Measurements from ENCODE around the gene SLC19A1. TPM values are rescaled to one million over a fixed set of nuclear protein-coding genes. Genes with fewer than 3 reads are reported as not detected.

The SLC19A1 gene
- total and polyA plus RNA-seq, 4 donors, result 8.4 to 28.0 (median 13.0) TPM

DNA sequence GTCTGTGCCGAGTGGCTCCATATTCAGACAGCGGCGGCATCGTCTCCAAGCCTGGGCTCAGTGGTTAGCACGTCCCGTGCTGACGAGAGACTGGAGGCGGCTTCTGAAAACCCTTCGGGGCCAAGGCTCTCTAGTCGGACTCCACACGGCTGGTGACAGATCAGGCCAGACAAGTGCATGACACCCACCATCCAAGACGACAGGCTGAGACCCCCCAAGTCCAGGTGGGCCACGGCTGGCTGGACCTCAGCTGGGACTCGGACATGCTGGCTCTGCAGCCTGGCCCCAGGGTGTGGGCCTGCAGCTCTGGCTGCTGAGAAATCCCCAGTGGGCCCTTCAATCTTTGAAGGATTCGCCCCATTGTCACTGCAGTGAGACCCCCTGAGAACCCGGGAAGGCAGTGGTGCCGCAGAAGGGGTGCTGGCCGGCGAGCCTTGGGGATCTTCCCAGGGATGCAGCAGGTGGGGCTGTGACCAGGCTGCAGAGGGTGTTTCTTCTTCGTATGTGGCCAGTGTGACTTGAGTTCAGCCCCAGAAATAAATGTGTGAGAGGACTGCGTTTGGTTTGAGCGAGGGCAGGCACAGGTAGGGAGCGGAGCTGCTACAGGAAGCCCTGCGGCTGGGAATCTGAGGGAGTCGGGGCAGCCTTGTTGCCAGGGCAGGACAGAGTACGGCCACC is 15.9 kb upstream of the SLC19A1 start:
- Histone ChIP-seq H3K27me3 (ENCODE audit: control insufficient read depth in 4 of 4, insufficient read depth in 4 of 4, low read length in 3 of 4) (peaks cover 0 to 8% (median 1%) of the 10 kb centered on the region in 4 donors), H3K4me1 (ENCODE audit: control insufficient read depth in 4 of 4, insufficient read depth in 4 of 4, low read length in 3 of 4) (peaks cover 0 to 11% (median 6%) of the 10 kb centered on the region in 4 donors), H3K4me3 (ENCODE audit: low read depth in 1 of 3, low read length in 3 of 3) (no peak overlapping the region), H3K36me3 (ENCODE audit: control insufficient read depth in 4 of 4, insufficient read depth in 3 of 4, low read depth in 1 of 4, low read length in 3 of 4) (no peaks in the 10 kb centered on the region), H3K9ac (ENCODE audit: low read depth in 1 of 2, low read length in 2 of 2) (no peak overlapping the region), H3K27ac (ENCODE audit: low read depth in 1 of 2, low read length in 2 of 2) (no peak overlapping the region), H3K9me3 (ENCODE audit: control insufficient read depth in 4 of 4, low read length in 3 of 4) (no peaks in the 10 kb centered on the region)
- no peak for TF ChIP-seq YY1 (IDR thresholded peaks at IDR 0.05)
- TF ChIP-seq, protein P1, sequence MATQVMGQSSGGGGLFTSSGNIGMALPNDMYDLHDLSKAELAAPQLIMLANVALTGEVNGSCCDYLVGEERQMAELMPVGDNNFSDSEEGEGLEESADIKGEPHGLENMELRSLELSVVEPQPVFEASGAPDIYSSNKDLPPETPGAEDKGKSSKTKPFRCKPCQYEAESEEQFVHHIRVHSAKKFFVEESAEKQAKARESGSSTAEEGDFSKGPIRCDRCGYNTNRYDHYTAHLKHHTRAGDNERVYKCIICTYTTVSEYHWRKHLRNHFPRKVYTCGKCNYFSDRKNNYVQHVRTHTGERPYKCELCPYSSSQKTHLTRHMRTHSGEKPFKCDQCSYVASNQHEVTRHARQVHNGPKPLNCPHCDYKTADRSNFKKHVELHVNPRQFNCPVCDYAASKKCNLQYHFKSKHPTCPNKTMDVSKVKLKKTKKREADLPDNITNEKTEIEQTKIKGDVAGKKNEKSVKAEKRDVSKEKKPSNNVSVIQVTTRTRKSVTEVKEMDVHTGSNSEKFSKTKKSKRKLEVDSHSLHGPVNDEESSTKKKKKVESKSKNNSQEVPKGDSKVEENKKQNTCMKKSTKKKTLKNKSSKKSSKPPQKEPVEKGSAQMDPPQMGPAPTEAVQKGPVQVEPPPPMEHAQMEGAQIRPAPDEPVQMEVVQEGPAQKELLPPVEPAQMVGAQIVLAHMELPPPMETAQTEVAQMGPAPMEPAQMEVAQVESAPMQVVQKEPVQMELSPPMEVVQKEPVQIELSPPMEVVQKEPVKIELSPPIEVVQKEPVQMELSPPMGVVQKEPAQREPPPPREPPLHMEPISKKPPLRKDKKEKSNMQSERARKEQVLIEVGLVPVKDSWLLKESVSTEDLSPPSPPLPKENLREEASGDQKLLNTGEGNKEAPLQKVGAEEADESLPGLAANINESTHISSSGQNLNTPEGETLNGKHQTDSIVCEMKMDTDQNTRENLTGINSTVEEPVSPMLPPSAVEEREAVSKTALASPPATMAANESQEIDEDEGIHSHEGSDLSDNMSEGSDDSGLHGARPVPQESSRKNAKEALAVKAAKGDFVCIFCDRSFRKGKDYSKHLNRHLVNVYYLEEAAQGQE (IDR thresholded peaks at IDR 0.05), result no peak
- no peak for TF ChIP-seq RXRA (IDR thresholded peaks at IDR 0.05)
- TF ChIP-seq, protein P2, sequence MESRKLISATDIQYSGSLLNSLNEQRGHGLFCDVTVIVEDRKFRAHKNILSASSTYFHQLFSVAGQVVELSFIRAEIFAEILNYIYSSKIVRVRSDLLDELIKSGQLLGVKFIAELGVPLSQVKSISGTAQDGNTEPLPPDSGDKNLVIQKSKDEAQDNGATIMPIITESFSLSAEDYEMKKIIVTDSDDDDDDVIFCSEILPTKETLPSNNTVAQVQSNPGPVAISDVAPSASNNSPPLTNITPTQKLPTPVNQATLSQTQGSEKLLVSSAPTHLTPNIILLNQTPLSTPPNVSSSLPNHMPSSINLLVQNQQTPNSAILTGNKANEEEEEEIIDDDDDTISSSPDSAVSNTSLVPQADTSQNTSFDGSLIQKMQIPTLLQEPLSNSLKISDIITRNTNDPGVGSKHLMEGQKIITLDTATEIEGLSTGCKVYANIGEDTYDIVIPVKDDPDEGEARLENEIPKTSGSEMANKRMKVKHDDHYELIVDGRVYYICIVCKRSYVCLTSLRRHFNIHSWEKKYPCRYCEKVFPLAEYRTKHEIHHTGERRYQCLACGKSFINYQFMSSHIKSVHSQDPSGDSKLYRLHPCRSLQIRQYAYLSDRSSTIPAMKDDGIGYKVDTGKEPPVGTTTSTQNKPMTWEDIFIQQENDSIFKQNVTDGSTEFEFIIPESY (IDR thresholded peaks at IDR 0.05), result no peak
- no peak for TF ChIP-seq JUND (IDR thresholded peaks at IDR 0.05)
- TF ChIP-seq SP1 (IDR thresholded peaks at IDR 0.05), result no peak
- 93% methylated on average over 26 of the region's 26 CpGs for WGBS
- no peak for DNase-seq (ENCODE audit: low spot score)

- DNase-seq (ENCODE audit: low spot score), result no peak
- Histone ChIP-seq H3K9me3 (ENCODE audit: control insufficient read depth in 4 of 4, low read length in 3 of 4) (no peaks in the 10 kb centered on the region), H3K9ac (ENCODE audit: low read depth in 1 of 2, low read length in 2 of 2) (no peak overlapping the region), H3K36me3 (ENCODE audit: control insufficient read depth in 4 of 4, insufficient read depth in 3 of 4, low read depth in 1 of 4, low read length in 3 of 4) (no peaks in the 10 kb centered on the region), H3K27me3 (ENCODE audit: control insufficient read depth in 4 of 4, insufficient read depth in 4 of 4, low read length in 3 of 4) (peaks cover 0 to 4% (median 0%) of the 10 kb centered on the region in 4 donors), H3K4me1 (ENCODE audit: control insufficient read depth in 4 of 4, insufficient read depth in 4 of 4, low read length in 3 of 4) (peaks cover 0 to 16% (median 6%) of the 10 kb centered on the region in 4 donors), H3K4me3 (ENCODE audit: low read depth in 1 of 3, low read length in 3 of 3) (no peak overlapping the region), H3K27ac (ENCODE audit: low read depth in 1 of 2, low read length in 2 of 2) (no peak overlapping the region)
- TF ChIP-seq, protein P2 (IDR thresholded peaks at IDR 0.05), result no peak
- TF ChIP-seq JUND (IDR thresholded peaks at IDR 0.05), result no peak
- no peak for TF ChIP-seq FOXA1 (IDR thresholded peaks at IDR 0.05)
- no peak for TF ChIP-seq ATF3 (IDR thresholded peaks at IDR 0.05)
- no peak for TF ChIP-seq SP1 (IDR thresholded peaks at IDR 0.05)
- 93% methylated on average over 14 of the region's 14 CpGs for WGBS
Measured at GRCh38 chr21:45557616-45558043, 15.4 kb upstream of the SLC19A1 start.
